ENCODE data around the gene PDLIM7. TPM values are rescaled to one million over a fixed set of nuclear protein-coding genes. Genes with fewer than 3 reads are reported as not detected.
"Not testable (repeated sequence)": the region's sequence is repeated elsewhere in the genome, so short reads cannot be mapped to it uniquely, and the experiment has no call there.

The PDLIM7 gene
- total RNA-seq, 1 donor from 2014 or later, result 54.4 TPM

GRCh38 chr5:177490311-177490991 is 7.0 kb downstream of the PDLIM7 start:
- H3K27ac ChIP-seq (replicated peaks), result no peak overlapping the region
- peaks cover 27% of the 10 kb centered on the region for H3K27me3 ChIP-seq (ENCODE audit: low read depth)
- H3K4me1 ChIP-seq, result peaks cover 40% of the 10 kb centered on the region
- intact Hi-C loops (cut with micrococcal nuclease), result no loop called here
- peaks cover 71% of the 10 kb centered on the region for H3K36me3 ChIP-seq
- no peak overlapping the region for H3K4me3 ChIP-seq
- TF ChIP-seq CTCF (IDR thresholded peaks at IDR 0.05; ENCODE audit: borderline replicate concordance), result no peak
- no peaks in the 10 kb centered on the region for H3K9me3 ChIP-seq (replicated peaks)
- no peak for DNase-seq

- Histone ChIP-seq H3K27ac (replicated peaks) (no peak overlapping the region), H3K36me3 (peaks cover 81% of the 10 kb centered on the region)
- no peak for DNase-seq
Observed at GRCh38 chr5:177489119-177489716, 8.2 kb downstream of the PDLIM7 start.

GRCh38 chr5:177487975-177488374 is 9.4 kb downstream of the PDLIM7 start:
- H3K4me3 ChIP-seq, result no peak overlapping the region
- TF ChIP-seq CTCF (IDR thresholded peaks at IDR 0.05; ENCODE audit: borderline replicate concordance), result no peak
- peaks cover 50% of the 10 kb centered on the region for H3K27me3 ChIP-seq (ENCODE audit: low read depth)
- H3K36me3 ChIP-seq, result peaks cover 86% of the 10 kb centered on the region
- H3K27ac ChIP-seq (replicated peaks), result no peak overlapping the region
- DNase-seq, result no peak
- intact Hi-C loops (cut with micrococcal nuclease), result no loop called here
- no peaks in the 10 kb centered on the region for H3K9me3 ChIP-seq (replicated peaks)
- H3K4me1 ChIP-seq, result peaks cover 15% of the 10 kb centered on the region

More at GRCh38 chr5:177489119-177489716, 8.2 kb downstream of the PDLIM7 start:
- Histone ChIP-seq H3K27me3 (ENCODE audit: low read depth) (peaks cover 38% of the 10 kb centered on the region), H3K9me3 (replicated peaks) (no peaks in the 10 kb centered on the region), H3K4me3 (no peak overlapping the region), H3K4me1 (peaks cover 28% of the 10 kb centered on the region)
- no peak for TF ChIP-seq CTCF (IDR thresholded peaks at IDR 0.05; ENCODE audit: borderline replicate concordance)
- intact Hi-C loops (cut with micrococcal nuclease), result no loop called here

- no peaks in the 10 kb centered on the region for H3K9me3 ChIP-seq (replicated peaks)
- DNase-seq, result no peak
- no peak for TF ChIP-seq CTCF (IDR thresholded peaks at IDR 0.05; ENCODE audit: borderline replicate concordance)
- H3K27me3 ChIP-seq (ENCODE audit: low read depth), result peaks cover 53% of the 10 kb centered on the region
- H3K4me3 ChIP-seq, result no peak overlapping the region
- intact Hi-C loops (cut with micrococcal nuclease), result no loop called here
- H3K27ac ChIP-seq (replicated peaks), result no peak overlapping the region
- peaks cover 10% of the 10 kb centered on the region for H3K4me1 ChIP-seq
- H3K36me3 ChIP-seq, result peaks cover 78% of the 10 kb centered on the region
Observed at GRCh38 chr5:177487144-177487543, 10.3 kb downstream of the PDLIM7 start.

GRCh38 chr5:177486256-177486655 is 11.1 kb downstream of the PDLIM7 start:
- no peak for DNase-seq
- peaks cover 61% of the 10 kb centered on the region for H3K27me3 ChIP-seq (ENCODE audit: low read depth)
- H3K9me3 ChIP-seq (replicated peaks), result no peaks in the 10 kb centered on the region
- intact Hi-C loops (cut with micrococcal nuclease), result no loop called here
- H3K4me3 ChIP-seq, result no peak overlapping the region
- H3K36me3 ChIP-seq, result peaks cover 69% of the 10 kb centered on the region
- H3K4me1 ChIP-seq, result peaks cover 4% of the 10 kb centered on the region
- H3K27ac ChIP-seq (replicated peaks), result no peak overlapping the region
- TF ChIP-seq CTCF (IDR thresholded peaks at IDR 0.05; ENCODE audit: borderline replicate concordance), result no peak

- H3K4me1 ChIP-seq, result not testable (repeated sequence)
- peaks cover 64% of the 10 kb centered on the region for H3K36me3 ChIP-seq
Observed at GRCh38 chr5:177485753-177486152, 11.7 kb downstream of the PDLIM7 start.

More at GRCh38 chr5:177485753-177486152, 11.7 kb downstream of the PDLIM7 start:
- intact Hi-C loops (cut with micrococcal nuclease); H3K9me3 ChIP-seq (replicated peaks); H3K27ac ChIP-seq (replicated peaks); H3K4me3 ChIP-seq; DNase-seq: not testable (repeated sequence)
- peaks cover 61% of the 10 kb centered on the region for H3K27me3 ChIP-seq (ENCODE audit: low read depth)

Measured in left ventricle myocardium inferior (tissue), 1 donor.